HPDE6-E6E7 (cell line): ENCODE measurements around the gene GRAP2.
"Not testable (repeated sequence)": the region's sequence is repeated elsewhere in the genome, so short reads cannot be mapped to it uniquely, and the experiment has no call there.

Experiments
- DNase-seq: peaks from one replicate; pipeline ENCODE4 v3.0.0; 2011; ENCODE audit warnings: missing footprints; ENCODE audit errors: extremely low spot score

Gene GRAP2

GRCh38 chr22:39992894-39993293 is 92.0 kb downstream of the GRAP2 start:
- not testable (repeated sequence) for DNase-seq

DNA sequence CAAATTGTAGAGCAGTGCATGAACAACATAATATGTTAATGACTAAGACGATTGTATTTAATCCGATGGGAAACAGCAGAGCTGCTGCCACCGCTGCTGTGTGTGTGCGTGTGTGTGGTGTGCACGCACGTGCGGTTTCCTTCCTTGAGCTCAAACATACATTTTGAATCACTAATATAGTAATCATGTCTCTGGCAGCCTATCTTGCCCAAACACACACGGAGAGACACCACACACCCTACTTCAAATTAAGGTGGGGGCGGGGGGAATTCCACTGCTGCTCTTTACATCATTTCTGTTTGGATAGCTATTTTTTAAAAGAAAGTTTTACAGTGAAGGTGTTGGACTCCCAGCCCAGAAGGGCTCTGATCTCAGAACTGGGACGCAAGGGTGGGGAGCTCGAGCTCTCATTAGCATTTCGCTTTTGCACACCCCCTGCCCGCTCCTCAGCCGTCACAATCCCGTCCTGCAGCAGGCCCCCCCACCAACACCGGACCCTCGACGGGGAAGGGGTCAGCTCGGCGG is 93.2 kb downstream of the GRAP2 start:
- no peak for DNase-seq

DNA sequence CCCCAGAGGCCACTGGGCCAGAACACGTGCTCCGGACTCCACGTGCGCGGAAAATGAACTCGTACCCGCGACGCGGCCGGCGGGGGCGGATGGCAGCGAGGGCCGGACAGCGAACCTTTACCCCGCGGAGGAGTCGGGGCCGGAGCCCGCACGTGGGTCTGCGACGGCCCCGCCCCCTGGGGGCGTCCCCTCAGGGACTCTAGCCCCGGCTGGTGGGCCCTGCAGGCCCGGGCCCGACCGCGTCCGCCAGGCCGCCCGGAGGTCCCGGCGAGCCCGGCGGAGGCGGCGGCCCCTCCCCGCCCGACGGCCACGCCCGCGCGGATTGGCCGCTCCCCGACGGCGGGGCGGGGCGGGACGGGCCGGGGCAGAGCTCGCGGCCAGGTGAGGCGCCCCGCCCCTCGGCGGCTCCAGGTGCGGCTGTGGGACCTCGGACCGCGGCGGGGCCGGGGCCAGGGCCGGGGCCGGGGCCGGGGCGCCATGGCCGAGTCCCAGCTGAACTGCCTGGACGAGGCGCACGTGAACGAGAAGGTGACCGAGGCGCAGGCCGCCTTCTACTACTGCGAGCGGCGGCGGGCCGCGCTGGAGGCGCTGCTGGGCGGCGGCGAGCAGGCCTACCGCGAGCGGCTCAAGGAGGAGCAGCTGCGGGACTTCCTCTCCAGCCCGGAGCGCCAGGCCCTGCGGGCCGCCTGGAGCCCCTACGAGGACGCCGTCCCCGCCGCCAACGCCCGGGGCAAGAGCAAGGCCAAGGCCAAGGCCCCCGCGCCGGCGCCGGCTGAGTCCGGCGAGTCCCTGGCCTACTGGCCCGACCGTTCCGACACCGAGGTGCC is 93.9 kb downstream of the GRAP2 start, which contains the start of gene FAM83F:
FAM83F (plus strand) TSS at position 389 of the 827 bp plus-strand sequence; CDS start at position 478, 89 bp downstream.
- DNase-seq = peak; percentile 67

- DNase-seq = no peak
Measured at GRCh38 chr22:39995393-39996252, 94.7 kb downstream of the GRAP2 start.

DNA sequence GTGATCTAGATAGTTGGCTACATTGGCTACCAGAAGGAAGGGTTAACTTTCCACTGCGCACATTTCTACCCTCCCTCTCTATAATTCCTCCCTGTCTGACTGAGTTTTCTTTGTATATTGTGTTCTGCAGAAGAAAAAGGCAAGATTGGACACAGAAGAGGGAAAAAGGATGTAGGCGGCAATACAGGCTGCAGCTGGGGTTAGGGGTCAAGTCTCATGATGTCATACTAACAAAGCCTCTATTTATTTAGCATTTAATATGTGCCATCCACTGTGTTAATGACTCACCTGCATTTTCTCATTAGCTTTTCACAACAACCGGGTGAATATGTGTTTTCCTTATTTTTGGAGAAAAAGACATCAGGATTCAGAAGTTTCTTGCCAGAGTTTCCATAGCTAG is 95.8 kb downstream of the GRAP2 start:
- no peak for DNase-seq

- DNase-seq = no peak
Measured at GRCh38 chr22:39997421-39997820, 96.5 kb downstream of the GRAP2 start.

- peak; percentile 64 for DNase-seq
Measured at GRCh38 chr22:39997939-39998726, 97.2 kb downstream of the GRAP2 start.

GRCh38 chr22:39999144-39999757 is 98.4 kb downstream of the GRAP2 start:
- peak; percentile 82 for DNase-seq

- no peak for DNase-seq
Measured at GRCh38 chr22:40000171-40000570, 99.3 kb downstream of the GRAP2 start.

DNA sequence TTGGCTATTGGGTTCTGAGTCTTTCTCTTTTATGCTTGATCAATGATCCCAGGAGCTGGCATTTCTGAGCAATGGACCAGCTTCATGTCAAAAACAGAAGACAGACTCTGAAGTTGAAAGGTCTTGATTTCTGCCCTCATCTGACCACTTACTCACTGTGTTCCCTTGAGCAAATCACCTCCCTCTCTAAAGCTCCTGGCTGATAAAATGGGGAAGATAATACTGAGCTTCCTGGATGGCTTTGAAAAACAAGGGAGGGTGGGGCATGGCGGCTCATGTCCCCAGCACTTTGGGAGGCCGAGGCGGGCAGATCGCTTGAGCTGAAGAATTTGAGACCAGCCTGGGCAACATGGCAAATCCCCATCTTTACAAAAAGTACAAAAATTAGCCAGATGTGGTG is 100.2 kb downstream of the GRAP2 start:
- no peak for DNase-seq

GRCh38 chr22:40001800-40002577 is 101.1 kb downstream of the GRAP2 start:
- DNase-seq = no peak

DNA sequence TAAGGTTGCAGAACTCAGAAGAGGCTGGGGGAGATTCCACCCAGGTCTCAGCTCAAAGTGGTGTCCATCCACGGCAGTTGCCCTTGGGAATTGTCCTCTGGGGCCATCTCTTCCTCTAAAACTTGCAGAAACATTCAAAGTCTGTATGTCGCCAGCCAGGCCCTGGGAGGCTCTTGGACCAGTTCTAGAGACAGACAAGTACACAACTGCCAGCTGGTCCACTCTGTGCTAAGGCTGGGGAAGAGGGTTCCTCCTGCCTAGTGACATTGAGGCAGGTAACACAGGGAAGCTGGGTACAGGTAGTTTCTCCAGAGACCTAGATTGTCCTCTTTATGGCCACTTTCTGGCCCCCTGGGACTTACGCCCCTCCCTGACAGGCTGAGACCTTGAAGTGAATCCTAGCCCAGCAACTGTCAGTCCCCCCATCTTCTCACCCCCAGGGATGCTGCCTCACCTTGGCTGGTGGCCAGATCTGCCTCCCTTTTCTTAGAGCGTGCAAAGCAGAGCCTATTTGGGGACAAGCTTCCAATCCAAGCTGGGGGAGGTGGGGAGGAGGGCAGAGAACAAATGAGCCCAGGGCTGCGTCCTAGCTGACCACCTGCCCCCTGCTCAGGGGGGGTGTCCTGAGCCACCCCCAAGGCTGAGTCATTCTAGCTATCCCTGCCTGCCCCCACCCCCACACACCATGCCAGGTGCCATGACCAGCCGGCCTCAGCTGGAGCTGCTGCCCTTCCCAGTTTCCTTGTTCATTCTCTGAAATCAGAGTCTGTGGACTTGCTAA is 102.2 kb downstream of the GRAP2 start:
- no peak for DNase-seq

GRCh38 chr22:40004836-40005235 is 104.0 kb downstream of the GRAP2 start:
- DNase-seq = no peak

GRCh38 chr22:40006641-40007040 is 105.8 kb downstream of the GRAP2 start:
- DNase-seq = no peak

DNA sequence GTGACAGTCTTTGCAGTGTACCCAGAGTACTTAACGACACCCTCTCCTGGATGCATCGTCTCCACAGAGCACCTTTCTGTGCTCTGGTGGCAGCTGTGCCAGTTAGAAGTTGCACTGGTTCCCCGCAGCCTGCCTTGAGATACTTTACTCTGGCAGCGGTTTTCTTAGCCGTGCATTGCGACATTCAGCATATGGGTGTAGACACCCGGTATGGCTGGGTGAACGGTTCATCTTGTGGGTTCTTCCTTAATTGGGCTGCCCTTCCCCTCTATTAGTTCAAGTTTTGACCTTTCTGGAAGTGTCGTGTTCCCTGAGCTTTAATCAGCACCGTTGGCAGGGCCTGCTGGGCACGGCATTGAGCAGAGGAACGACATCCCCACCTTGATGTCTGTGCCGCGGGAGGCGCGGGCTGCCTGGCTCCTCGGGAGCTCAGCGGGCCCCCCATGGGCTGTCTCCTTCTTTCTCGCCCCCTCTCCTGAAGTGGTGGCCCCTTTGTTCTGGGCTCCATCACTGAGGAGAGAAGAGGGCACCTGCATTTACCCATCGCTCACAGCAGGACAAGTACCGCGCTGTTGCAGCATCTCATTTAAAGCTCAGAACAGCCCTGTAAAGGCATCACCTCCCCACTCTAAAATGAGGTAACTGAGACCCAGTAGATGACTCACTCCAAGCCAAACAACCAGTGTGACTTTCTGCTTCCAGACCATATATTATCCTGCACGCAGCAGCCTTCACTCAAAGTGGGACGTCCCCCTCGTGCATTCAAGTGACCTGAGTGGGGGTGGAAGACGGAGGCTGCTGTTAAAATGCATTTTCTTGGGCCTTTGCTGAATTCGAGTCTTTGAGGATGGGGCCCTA is 107.2 kb downstream of the GRAP2 start:
- no peak for DNase-seq

DNA sequence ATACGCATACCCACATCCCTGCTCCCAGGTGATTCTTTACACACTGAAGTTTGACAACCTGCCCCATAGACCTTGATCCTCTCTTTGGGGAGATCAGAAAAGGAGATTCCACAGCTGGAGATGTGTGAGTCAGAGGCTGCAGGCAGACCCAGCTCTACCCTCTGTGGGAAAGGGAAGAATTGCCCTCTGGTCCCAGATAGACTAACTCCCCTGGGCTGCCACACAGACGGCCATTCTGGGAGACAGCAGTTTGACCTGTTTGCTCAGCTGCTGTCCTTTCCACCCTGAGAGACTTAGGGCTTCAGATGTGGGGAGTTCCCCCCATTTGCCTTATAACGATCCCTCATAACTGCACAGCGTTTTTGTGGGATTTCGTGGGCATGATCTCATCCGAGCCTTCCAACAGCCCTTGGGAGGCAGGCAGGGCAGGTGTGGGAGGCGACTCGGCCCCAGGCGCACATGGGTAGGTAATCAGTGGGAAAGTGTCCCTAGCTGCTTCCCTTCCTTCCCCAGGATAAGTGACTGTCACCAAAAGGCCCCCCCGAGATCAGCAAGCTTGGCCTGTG is 107.9 kb downstream of the GRAP2 start:
- DNase-seq = no peak

DNA sequence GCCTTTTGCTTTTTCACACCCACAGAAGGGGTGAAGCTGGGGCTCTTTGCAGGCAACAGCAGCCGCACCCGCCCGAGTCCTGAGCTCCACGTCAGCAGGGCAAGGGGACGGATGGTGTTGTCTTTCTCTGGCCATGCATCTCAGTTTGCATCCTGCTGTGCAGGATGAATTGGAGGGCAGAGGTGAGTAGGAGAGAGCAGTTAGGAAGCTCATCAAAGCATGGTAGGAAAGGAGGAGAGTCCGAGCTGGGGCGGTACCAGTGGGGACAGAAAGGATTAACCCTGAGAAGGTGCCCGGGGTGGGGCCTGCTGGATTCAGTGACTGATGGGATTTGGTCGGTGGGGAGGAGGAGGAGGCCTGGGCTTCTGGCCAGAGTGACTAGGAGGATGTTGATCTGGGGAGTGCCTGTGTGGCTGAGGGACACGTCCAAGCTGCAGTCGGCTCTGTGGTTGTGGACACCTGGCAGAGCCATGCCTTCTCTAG is 108.4 kb downstream of the GRAP2 start:
- DNase-seq = no peak
